NCI-H1417 (cell line): ENCODE data around the gene CLCN1.

Source experiments
- DNase-seq, 3 experiments: peaks; one replicate each; lab custom pipeline; 2025; lab: John Stamatoyannopoulos, UW

The CLCN1 gene

GRCh38 chr7:143363016-143363937 is 47.4 kb downstream of the CLCN1 start:
- peak in 1 of 3 experiments; percentile 70 for DNase-seq

- DNase-seq = peak in 1 of 3 experiments; percentile 22
These were observed 52.1 kb downstream of the CLCN1 start for GRCh38 chr7:143367972-143368371.

GRCh38 chr7:143368387-143368786 is 52.5 kb downstream of the CLCN1 start:
- no peak for DNase-seq

GRCh38 chr7:143369678-143370651 is 54.1 kb downstream of the CLCN1 start:
- peak in 2 of 3 experiments; percentile 56 to 85 for DNase-seq

DNA sequence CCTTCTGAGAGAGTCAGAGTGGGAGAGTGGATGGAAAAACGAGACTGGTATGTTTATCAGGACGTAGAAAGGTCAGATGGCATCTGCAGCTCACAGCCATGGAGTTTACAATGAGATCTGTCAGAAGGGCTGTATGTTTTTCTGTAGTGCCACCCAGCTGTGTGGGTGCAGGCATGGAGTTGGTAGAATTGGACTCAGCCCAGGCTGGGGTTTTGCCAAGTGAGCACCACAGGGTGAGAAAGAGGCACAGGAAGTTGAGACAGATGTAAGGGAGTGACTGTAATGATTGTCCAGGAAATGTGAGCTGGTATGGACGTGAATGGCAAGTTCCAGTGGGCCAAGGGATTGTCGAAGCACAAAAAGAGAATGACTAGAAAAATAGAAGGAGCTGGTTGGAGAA is 56.2 kb downstream of the CLCN1 start:
- DNase-seq = no peak

DNA sequence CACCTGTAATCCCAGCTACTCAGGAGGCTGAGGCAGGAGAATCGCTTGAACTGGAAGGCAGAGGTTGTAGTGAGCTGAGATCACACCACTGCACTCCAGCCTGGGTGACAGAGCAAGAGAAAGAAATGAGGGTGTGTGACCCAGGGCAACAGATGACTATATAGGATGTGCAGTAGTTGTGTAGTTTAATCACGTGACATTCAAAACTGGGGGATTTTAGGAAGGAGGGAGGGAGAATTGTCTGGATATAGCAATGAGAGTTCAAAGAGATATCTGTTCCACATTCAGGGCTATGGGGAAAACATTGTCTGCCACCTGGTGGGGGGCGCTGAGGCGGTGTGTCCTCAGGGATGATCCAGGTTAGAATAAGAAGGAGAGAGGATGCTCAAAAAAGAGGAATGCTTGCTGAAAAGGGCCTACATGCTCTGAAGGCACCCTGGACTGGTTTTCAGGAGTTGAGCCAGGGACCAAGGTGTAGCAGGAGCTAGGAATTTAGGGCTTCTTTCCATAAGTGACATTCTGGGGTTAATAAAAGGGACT is 57.4 kb downstream of the CLCN1 start:
- peak in 1 of 3 experiments; percentile 6 for DNase-seq

- no peak for DNase-seq
These were observed 58.6 kb downstream of the CLCN1 start for GRCh38 chr7:143374561-143374960.

- no peak for DNase-seq
These were observed 59.6 kb downstream of the CLCN1 start for GRCh38 chr7:143375298-143376034.

DNA sequence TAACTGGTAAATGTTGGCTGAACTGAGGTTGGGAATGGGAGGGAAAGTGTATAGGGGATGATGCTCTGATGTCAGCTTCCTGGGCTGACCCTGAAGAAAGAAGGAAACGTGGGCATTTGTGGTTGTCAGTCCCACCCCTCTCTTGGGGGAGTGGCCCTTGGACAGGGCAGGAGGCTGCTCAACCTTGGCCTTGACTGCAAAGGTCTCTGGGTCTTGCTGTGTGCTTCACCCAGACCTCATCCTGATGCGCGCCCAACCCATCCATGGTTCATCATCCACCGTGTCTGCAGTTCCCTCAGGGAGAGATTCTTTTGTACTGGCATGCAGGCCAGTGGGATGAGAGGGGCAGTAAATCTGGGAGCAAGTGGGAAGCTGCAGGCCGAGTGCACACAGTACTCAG is 60.5 kb downstream of the CLCN1 start:
- no peak for DNase-seq

GRCh38 chr7:143379611-143380259 is 63.8 kb downstream of the CLCN1 start:
- no peak for DNase-seq

DNA sequence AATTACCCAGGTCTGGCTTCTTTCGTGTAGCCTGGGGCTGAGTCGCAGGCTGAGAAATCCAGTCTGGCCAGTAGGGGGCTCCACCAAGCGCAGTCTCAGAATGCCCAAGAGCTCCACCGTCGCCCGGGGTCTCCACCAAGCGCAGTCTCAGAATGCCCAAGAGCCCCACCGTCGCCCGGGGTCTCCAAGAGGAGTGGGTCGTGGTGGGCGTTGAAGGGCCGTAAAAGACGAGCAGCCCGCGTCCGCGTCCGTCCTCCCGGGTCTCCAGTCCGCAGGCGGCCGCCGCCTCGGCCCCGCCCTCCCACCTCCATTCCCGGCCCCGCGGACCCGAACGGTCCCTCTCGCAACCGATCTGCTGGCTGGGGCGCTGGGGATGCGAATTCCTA is 64.3 kb downstream of the CLCN1 start:
- DNase-seq = peak; percentile 14 to 87 (median 87)

GRCh38 chr7:143380646-143381426 is 64.9 kb downstream of the CLCN1 start, which contains the start of gene ZYX:
TSS of gene ZYX (plus strand) at chr7:143381345. CDS start at chr7:143381572, 227 bp downstream.
- peak in 2 of 3 experiments; percentile 82 to 85 for DNase-seq

DNA sequence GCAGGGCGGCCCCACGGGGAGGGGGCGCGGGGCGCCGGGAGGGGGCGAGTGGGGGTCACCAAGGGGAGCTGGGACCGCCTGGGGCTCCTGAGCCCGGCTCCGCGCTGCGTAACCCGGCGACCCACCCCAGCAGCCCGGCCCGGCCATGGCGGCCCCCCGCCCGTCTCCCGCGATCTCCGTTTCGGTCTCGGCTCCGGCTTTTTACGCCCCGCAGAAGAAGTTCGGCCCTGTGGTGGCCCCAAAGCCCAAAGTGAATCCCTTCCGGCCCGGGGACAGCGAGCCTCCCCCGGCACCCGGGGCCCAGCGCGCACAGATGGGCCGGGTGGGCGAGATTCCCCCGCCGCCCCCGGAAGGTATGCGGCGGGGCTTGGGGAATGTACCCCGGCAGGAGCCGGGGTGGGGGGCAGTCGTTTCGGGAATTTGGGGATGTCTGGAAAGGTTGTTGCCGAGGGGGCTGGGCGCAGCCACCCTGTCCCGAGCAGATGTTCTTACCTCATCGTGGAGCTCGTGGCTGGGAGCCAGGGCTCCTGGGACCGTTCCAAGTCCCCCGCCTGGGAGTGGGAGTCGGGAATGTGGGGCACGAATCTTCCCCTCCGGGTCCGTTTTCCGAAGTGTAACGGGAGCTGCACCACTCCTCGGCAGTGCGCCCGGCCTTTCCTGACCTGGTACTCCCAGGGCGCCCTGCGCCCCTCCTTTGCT is 65.7 kb downstream of the CLCN1 start:
- peak in 1 of 3 experiments; percentile 59 for DNase-seq

DNA sequence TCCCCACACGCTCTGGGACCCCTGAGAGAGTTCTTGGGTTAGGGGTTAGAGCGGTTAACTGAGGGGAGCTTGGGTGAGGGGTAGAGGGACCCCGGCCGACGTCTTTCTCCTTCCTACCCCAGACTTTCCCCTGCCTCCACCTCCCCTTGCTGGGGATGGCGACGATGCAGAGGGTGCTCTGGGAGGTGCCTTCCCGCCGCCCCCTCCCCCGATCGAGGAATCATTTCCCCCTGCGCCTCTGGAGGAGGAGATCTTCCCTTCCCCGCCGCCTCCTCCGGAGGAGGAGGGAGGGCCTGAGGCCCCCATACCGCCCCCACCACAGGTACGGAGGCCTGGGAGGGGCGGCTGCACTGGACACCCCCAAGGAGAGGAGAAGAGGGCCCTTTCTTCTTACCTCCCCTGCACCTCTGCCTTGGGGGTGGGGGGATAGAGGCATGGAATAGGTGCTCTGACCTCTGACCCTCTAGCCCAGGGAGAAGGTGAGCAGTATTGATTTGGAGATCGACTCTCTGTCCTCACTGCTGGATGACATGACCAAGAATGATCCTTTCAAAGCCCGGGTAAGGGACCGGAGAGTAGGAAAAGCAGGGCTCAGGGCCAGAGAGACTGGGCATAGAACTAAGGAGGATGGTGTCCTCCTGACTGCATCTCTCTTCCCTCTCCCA is 66.3 kb downstream of the CLCN1 start:
- DNase-seq = no peak

DNA sequence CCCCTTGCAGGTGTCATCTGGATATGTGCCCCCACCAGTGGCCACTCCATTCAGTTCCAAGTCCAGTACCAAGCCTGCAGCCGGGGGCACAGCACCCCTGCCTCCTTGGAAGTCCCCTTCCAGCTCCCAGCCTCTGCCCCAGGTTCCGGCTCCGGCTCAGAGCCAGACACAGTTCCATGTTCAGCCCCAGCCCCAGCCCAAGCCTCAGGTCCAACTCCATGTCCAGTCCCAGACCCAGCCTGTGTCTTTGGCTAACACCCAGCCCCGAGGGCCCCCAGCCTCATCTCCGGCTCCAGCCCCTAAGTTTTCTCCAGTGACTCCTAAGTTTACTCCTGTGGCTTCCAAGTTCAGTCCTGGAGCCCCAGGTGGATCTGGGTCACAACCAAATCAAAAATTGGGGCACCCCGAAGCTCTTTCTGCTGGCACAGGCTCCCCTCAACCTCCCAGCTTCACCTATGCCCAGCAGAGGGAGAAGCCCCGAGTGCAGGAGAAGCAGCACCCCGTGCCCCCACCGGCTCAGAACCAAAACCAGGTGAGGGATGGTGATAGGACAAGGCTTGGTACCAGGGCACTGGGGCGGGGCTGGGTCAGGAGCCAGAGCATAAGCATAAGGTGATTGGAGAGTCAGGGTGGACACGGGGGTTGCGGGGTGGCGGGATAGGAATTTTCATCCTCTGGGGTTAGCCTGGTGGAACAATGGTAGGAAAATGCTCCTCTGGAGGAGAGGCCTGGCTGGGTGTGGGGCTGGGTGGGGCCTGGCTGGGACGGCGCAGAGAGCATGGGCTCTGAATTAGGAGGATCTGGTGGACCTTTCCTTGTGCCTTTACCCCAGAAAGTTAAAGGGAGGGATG is 67.1 kb downstream of the CLCN1 start:
- DNase-seq = no peak

DNA sequence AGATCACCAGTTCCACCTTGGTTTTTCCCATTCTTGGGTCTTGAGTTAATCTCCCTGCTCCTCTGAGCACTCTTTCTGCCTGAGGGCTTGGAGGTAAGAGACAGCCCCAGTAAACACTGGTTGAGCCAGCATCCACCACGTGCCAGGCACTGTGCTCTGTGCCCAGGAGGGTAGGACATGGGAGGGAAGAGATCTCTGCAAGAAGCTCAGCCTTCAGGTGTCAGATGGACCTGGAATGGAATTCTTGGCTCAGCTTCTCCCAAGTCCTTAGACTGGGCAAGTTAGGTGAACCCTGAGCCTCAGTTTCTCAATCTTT is 67.7 kb downstream of the CLCN1 start:
- no peak for DNase-seq

DNA sequence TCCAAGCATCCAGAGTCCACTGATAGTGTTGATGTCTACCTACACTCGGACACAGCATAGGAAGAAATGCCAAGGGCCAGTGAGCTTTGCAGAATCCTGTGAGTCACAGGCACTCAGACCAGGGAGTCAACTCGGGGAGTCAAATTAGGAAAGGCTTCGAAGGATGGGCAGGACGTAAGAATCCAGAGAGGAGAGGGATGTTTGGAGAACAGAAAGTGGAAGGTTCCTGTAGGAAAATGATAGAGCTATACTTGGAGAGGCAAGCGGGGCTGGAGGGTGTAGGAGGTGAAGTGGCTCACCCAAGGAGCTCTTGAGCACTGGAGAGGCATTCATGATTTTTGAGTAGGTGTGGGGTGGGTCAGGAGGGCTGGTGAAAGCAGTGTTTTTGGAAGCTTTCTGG is 68.2 kb downstream of the CLCN1 start:
- DNase-seq = no peak
